ENCODE results near the gene CEP120.

CEP120 gene

DNA sequence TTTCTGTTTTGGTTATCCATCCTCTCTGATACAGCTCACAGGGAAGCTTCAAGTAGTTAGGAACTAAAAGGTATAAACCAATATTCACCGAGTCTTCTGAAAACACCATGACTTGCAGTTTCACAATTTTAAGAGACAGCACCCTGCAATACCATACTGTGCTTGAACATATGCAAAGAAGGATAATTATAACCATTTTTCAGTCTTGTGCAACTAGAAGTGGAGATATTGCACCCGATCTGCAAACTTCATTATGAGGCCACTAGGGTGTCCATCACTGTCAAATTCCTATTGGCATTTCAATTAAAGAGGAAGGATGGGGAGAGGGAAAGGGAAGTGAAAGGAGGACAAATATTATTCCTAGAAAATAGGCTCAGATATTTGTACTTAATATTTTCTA is 32.4 kb upstream of the CEP120 start:
- in situ Hi-C loops (cut with MboI; ENCODE audit: low pct_unique_long_range_greater_than_20kb, low sequenced_read_pairs, unreplicated experiment) = no loop called here
- TF ChIP-seq, protein P1, sequence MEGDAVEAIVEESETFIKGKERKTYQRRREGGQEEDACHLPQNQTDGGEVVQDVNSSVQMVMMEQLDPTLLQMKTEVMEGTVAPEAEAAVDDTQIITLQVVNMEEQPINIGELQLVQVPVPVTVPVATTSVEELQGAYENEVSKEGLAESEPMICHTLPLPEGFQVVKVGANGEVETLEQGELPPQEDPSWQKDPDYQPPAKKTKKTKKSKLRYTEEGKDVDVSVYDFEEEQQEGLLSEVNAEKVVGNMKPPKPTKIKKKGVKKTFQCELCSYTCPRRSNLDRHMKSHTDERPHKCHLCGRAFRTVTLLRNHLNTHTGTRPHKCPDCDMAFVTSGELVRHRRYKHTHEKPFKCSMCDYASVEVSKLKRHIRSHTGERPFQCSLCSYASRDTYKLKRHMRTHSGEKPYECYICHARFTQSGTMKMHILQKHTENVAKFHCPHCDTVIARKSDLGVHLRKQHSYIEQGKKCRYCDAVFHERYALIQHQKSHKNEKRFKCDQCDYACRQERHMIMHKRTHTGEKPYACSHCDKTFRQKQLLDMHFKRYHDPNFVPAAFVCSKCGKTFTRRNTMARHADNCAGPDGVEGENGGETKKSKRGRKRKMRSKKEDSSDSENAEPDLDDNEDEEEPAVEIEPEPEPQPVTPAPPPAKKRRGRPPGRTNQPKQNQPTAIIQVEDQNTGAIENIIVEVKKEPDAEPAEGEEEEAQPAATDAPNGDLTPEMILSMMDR (IDR thresholded peaks at IDR 0.05; ENCODE audit: extremely low read depth, insufficient read depth, missing control alignments) = peak; percentile 14
- peak; percentile 24 for DNase-seq (ENCODE audit: low spot score)

DNA sequence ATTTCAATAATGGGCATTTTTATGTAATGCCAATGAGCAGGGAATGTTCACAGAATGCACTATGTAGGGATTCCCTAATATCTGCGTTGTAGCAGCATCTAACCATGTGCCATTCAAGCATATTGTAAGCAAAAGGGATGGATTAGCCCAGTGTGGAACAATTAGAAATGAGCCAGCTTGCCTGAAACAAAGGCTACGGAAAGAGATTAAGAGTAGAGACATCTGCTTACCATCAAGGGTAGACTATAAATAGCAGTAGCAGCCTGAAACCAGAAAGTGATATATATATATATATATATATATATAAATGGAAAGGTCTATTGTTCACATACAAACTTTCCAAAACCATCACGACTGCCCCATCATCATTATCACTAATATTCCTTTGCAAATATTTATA is 31.9 kb upstream of the CEP120 start:
- no peak for DNase-seq (ENCODE audit: low spot score)
- in situ Hi-C loops (cut with MboI; ENCODE audit: low pct_unique_long_range_greater_than_20kb, low sequenced_read_pairs, unreplicated experiment) = no loop called here
- TF ChIP-seq, protein P1 (IDR thresholded peaks at IDR 0.05; ENCODE audit: extremely low read depth, insufficient read depth, missing control alignments) = no peak

DNA sequence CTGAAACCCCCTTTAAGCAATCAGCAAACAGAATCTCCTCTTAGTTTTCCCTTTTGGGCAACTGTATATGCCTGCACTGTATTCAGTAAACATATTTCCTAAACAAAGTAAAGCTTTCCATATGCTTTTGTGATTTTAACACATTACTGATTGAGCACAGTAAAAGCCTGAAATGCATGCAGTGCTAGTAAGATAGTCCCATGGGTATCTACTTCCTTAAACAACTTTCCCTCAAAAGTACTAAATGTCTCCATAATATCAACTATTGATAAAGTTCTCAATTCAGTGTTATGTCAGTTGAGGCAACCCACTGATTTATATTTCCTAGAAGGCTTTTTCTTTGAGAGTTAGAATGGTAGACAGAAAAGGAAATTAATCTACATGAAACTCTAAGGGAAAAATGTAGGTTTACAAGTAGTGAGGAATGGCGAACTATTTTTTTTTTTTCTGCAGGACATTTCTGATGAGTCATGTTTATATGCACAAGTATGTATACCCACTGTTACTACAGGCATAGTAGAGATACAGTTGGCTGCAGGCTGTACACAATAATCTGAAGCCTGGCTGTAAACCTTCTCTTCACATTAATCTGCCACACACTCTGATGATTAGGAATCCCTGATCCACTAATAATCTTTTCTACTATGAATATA is 31.2 kb upstream of the CEP120 start:
- DNase-seq (ENCODE audit: low spot score) = no peak
- TF ChIP-seq, protein P1 (IDR thresholded peaks at IDR 0.05; ENCODE audit: extremely low read depth, insufficient read depth, missing control alignments) = no peak
- in situ Hi-C loops (cut with MboI; ENCODE audit: low pct_unique_long_range_greater_than_20kb, low sequenced_read_pairs, unreplicated experiment) = no loop called here

DNA sequence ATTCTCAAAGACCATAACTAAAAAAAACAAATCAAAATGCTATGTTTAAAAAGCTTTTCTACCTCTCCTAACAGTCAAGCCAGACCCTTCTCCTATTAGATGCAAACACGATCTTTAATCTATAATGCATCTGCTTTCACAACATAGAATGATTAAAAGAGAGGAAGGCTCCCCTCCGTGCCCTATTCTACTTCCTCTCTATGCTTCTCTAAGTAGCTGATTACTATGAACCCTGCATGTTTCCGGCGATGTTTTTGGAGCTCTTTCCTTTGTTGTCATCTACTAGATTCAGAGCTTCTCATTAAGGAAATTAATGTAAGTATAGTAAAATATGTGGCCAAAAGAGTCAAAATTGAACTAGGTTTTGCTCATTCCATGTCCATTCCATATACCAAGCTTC is 29.2 kb upstream of the CEP120 start:
- in situ Hi-C loops (cut with MboI; ENCODE audit: low pct_unique_long_range_greater_than_20kb, low sequenced_read_pairs, unreplicated experiment) = no loop called here
- TF ChIP-seq, protein P1 (IDR thresholded peaks at IDR 0.05; ENCODE audit: extremely low read depth, insufficient read depth, missing control alignments) = no peak
- no peak for DNase-seq (ENCODE audit: low spot score)

DNA sequence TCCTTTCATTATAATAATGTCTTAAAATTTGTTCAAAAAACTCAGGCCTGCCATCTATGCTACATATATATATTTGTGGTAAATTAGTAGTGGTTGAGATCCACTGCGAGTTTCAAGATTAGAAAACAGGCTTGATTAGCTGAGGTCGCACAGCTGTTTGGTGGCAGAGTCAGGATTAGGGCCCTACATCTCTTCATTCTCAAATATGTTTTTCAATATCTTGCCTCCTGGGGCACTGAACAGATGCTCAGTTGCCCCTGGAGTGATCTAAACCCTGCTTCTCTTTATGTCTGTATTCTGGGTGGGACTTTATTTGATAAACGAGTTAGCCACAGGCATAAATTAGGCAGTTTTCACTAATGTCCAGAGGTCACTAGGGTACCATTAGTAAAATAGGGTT is 27.8 kb upstream of the CEP120 start:
- TF ChIP-seq, protein P1 (IDR thresholded peaks at IDR 0.05; ENCODE audit: extremely low read depth, insufficient read depth, missing control alignments) = no peak
- in situ Hi-C loops (cut with MboI; ENCODE audit: low pct_unique_long_range_greater_than_20kb, low sequenced_read_pairs, unreplicated experiment) = no loop called here
- no peak for DNase-seq (ENCODE audit: low spot score)

DNA sequence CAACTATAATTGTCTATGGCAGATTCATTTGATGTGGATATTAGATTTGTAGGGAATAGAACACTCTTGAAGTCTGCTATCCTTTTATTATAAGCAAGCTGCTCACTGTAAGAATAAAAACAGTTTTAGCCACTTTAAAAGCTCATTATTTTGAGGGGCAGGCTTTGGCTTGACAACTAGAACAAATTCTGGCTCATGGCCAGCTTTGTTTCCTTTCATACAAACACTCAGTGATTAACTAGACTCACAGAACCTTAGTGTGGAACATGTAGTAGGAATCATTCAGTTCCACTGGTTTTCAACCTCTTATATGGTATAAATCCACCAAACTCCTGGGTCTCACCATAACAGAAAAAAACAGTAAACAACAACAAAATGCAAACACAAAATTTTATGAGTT is 27.4 kb upstream of the CEP120 start:
- DNase-seq (ENCODE audit: low spot score) = no peak
- TF ChIP-seq, protein P1 (IDR thresholded peaks at IDR 0.05; ENCODE audit: extremely low read depth, insufficient read depth, missing control alignments) = no peak
- in situ Hi-C loops (cut with MboI; ENCODE audit: low pct_unique_long_range_greater_than_20kb, low sequenced_read_pairs, unreplicated experiment) = no loop called here
